ENCODE data around the gene AQP10. TPM values are rescaled to one million over a fixed set of nuclear protein-coding genes. Genes with fewer than 3 reads are reported as not detected.

The AQP10 gene, protein sequence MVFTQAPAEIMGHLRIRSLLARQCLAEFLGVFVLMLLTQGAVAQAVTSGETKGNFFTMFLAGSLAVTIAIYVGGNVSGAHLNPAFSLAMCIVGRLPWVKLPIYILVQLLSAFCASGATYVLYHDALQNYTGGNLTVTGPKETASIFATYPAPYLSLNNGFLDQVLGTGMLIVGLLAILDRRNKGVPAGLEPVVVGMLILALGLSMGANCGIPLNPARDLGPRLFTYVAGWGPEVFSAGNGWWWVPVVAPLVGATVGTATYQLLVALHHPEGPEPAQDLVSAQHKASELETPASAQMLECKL
- not detected in 2 replicates for total RNA-seq

DNA sequence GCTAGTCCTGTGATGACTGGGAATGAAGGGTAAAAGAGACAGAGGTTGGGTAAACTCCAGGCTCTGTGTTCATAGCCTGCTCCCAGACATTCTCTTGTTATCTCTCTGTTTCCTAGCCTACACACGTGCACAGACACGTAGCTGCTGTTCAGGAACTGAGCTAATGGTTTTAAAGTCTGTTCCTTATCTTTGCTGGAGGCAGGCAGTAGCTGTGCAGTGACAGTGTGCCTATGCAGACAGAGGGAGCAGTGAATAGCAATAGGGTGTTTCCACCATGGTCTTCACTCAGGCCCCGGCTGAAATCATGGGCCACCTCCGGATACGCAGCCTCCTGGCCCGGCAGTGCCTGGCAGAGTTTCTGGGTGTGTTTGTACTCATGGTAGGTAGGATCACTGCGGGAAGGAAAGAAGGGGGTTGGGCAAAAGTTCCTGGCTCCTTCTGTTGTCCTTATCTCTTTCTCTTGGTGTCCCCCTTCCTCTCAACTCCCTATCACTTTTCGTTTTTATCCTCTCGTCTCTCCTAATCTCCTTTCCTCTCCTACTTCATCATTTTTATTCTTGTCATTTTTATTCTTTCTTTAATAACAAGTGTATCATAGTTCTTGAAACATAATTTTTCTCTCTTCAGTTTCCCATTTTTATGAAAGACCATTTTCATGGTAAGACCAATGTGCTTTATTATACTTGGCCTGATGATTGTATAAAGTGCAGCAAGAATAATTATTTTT is at the start of gene AQP10:
AQP10 (plus strand) TSS at position 212 of the 727 bp plus-strand sequence; CDS start at position 275, 63 bp downstream.

DNA sequence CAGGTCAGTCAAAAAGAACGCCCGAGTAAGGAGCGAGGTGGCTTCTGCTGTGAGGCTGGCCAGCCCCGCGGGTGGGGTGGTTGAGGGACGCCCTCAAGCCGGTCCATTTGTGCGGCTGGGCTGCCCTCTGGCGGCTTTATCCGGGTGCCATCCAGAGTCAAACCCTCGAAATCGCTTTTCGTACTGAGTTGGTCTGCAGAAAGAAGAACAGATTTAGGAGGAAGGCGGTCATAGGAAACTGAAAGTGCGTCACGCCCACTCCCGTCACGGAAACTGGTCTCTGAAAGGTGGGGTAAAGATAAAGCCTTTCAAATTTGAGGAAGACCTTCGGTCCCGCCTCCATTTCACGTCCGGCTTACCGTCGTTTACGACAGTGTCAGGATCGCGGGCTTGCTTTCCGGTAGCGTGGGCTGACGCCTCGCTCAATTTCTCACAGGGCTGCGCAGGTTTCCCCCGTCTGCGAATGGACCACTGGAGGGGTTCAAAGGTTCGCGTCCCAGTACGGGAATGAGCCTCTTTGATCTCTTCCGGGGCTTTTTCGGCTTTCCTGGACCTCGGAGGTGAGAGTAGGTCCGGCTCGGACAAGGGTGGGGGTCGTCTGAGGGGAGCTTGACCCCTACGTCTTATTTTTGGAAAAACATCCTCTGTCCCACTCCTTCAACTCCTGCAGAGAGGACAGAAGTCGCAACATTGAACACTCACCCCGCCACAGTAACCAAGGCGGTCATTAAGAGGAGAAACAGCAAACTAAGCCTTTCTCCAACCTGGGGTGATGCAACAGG is 48.5 kb upstream of the AQP10 start, which contains the start of gene HAX1:
HAX1 (plus strand) TSS at position 413 of the 782 bp plus-strand sequence; CDS start at position 508, 95 bp downstream.

GRCh38 chr1:154324669-154325582 is 4.0 kb downstream of the AQP10 start, which contains the start of gene ATP8B2:
Gene ATP8B2 (plus strand): TSS chr1:154325525. CDS start chr1:154328142, 2,617 bp downstream.

Other genes with a start within 250 kb of the AQP10 start
- gene NUP210L, start 166.0 kb upstream of the AQP10 start, total RNA-seq = 0.09 TPM in 2 replicates
- 812 and 978 TPM in 2 replicates for gene TPM3, start 129.0 kb upstream of the AQP10 start, total RNA-seq
- not detected in 2 replicates for gene CFAP141, start 114.8 kb upstream of the AQP10 start, total RNA-seq
- gene UBAP2L, start 100.1 kb upstream of the AQP10 start, total RNA-seq = 57.1 and 63.2 TPM in 2 replicates
- 87.4 and 90.5 TPM in 2 replicates for gene HAX1, start 48.5 kb upstream of the AQP10 start, total RNA-seq
- 66.4 and 66.5 TPM in 2 replicates for gene ATP8B2, start 4.4 kb downstream of the AQP10 start, total RNA-seq
- 2.9 and 3.1 TPM in 2 replicates for gene IL6R, start 84.2 kb downstream of the AQP10 start, total RNA-seq
- 2.5 and 2.7 TPM in 2 replicates for gene TDRD10, start 181.1 kb downstream of the AQP10 start, total RNA-seq
- gene SHE, start 181.3 kb downstream of the AQP10 start, total RNA-seq = 41.9 and 59.6 TPM in 2 replicates
- 28.5 and 29.1 TPM in 2 replicates for gene UBE2Q1, start 237.6 kb downstream of the AQP10 start, total RNA-seq
- not detected in 2 replicates for gene CHRNB2, start 246.7 kb downstream of the AQP10 start, total RNA-seq

All from endothelial cell of coronary artery (primary cell).